Left lung (tissue), 10 donors: ENCODE results near the gene TNFSF15. TPM values are rescaled to one million over a fixed set of nuclear protein-coding genes. Genes with fewer than 3 reads are reported as not detected.

ENCODE experiments used
- ATAC-seq: fragments of 200-7000 bp; cut with Tn5 transposase; one replicate; pipeline ENCODE4 v1.9.1; 2020; ENCODE audit warnings: moderate library complexity
- DNase-seq, 4 donors: peaks; one replicate each; pipeline ENCODE4 v3.0.0-alpha.2; 2013 to 2020
- H3K27ac ChIP-seq, 2 donors: fragments of 200-600 bp; sonication (generic) in 1 of 2; one replicate each; pipeline versions ENCODE4 v1.5.0 to v1.8.0; 2020 to 2021
- H3K27me3 ChIP-seq, 2 donors: fragments of 200-600 bp; sonication (generic) in 1 of 2; one replicate each; pipeline versions ENCODE4 v1.5.0 to v1.8.0; 2020 to 2021
- H3K36me3 ChIP-seq, 2 donors: fragments of 200-600 bp; sonication (generic) in 1 of 2; one replicate each; pipeline versions ENCODE4 v1.5.0 to v1.8.0; 2020 to 2021
- H3K4me1 ChIP-seq, 2 donors: fragments of 200-600 bp; one replicate each; pipeline ENCODE4 v1.8.0; 2021
- H3K4me3 ChIP-seq, 2 donors: fragments of 200-600 bp; sonication (generic) in 1 of 2; one replicate each; pipeline versions ENCODE4 v1.5.0 to v1.8.0; 2020 to 2021; ENCODE audit warnings: mild to moderate bottlenecking in 1 of 2
- H3K9me3 ChIP-seq, 2 donors: fragments of 200-600 bp; sonication (generic) in 1 of 2; one replicate each; pipeline versions ENCODE4 v1.5.0 to v1.8.0; 2020 to 2021
- intact Hi-C, 2 donors: fragments of 100-400 bp; cut with DNase I; formaldehyde crosslinking; loops; one replicate each; pipeline versions ENCODE4 v1.11.2 to v1.14.2; 2022
- polyA plus RNA-seq, 6 donors: library from polyadenylated mRNA; unstranded; fragments of 120-200 nt; gene quantifications; one replicate each; pipeline ENCODE4 v1.2.1, GENCODE V29; 2013; ENCODE audit not compliant: insufficient read length in 6 of 6
- total RNA-seq, 2 donors: library from RNA; stranded (reverse); fragmentation: NEBNext Ultra II Directional; extraction: Animal tissue kit (Norgen Biotek cat#: 25700); gene quantifications; one replicate each; pipeline ENCODE4 v1.2.1, GENCODE V29; 2021
- TF ChIP-seq, protein P1 (sequence below), 2 donors: fragments of 200-600 bp; sonication (generic) in 1 of 2; IDR thresholded peaks; one replicate each; pipeline versions ENCODE4 v1.5.0 to v1.8.0; 2021; ENCODE audit warnings: antibody characterized with exemption in 2 of 2
- donor health status: DM: no; HTN: yes; CAD: no.
- donor health status: DM: no; HTN: no; CAD: no.

The TNFSF15 gene
- total and polyA plus RNA-seq, 8 donors = 9.0 to 22.8 (median 12.8) TPM

DNA sequence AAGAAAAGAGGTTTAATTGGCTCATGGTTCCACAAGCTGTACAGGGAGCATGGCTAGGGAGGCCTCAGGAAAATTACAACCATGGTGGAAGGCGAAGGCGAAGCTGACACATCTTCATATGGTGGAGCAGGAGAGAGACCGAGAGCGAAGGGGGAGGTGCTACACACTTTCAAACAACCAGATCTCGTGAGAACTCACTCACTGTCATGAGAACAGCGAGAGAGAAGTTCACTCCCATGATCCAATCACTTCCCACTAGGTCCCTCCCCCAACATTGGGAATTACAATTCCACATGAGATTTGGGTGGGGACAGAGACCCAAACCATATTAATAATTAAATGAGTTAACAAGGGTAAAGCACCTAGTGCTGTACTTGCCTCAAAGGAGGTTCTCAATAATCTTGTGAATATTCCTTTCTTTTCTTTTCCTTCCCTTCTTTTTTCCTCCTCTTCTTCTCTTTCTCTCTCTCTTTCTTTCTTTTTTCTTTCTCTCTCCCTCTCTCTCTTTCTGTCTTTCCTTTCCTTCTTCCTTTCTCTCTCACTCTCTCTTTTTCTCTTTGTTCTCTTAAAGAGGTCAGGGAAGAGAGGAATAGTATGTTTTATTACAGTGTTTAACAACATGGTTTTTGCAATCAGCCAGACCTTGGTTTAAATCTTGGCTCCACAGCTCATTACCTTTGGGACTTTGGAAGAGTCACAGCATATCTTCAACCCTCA is 29.0 kb downstream of the TNFSF15 start:
- Histone ChIP-seq H3K9me3 (no peaks in the 10 kb centered on the region), H3K4me3 (no peak overlapping the region), H3K27ac (no peak overlapping the region), H3K36me3 (no peaks in the 10 kb centered on the region), H3K4me1 (no peaks in the 10 kb centered on the region), H3K27me3 (no peaks in the 10 kb centered on the region)
- DNase-seq (no peak), ATAC-seq (no peak)
- TF ChIP-seq, protein P1, sequence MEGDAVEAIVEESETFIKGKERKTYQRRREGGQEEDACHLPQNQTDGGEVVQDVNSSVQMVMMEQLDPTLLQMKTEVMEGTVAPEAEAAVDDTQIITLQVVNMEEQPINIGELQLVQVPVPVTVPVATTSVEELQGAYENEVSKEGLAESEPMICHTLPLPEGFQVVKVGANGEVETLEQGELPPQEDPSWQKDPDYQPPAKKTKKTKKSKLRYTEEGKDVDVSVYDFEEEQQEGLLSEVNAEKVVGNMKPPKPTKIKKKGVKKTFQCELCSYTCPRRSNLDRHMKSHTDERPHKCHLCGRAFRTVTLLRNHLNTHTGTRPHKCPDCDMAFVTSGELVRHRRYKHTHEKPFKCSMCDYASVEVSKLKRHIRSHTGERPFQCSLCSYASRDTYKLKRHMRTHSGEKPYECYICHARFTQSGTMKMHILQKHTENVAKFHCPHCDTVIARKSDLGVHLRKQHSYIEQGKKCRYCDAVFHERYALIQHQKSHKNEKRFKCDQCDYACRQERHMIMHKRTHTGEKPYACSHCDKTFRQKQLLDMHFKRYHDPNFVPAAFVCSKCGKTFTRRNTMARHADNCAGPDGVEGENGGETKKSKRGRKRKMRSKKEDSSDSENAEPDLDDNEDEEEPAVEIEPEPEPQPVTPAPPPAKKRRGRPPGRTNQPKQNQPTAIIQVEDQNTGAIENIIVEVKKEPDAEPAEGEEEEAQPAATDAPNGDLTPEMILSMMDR (IDR thresholded peaks at IDR 0.05) = no peak
- intact Hi-C loops = no loop called here

DNA sequence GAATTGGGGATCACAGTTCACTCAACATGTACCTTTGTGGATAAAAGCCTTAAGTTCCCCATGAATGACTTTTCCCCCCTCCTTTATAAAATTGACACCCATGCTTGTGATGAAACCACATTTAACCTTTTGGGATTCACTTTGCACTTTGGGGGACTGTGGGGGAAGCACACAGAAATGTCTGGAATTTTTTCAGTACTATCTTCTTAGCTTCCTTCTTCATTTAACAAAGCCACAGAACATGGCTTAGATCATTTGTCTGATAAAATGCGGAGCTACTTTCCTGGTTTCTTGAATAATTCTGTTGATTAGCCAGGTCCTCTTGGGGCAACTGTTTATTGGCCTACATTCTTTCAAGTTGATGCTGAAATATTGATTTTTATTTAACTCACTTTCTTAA is 29.9 kb downstream of the TNFSF15 start:
- no peaks in the 10 kb centered on the region for H3K36me3 ChIP-seq
- no peak overlapping the region for H3K27ac ChIP-seq
- no peak overlapping the region for H3K4me3 ChIP-seq
- DNase-seq (no peak), ATAC-seq (no peak)
- H3K4me1 ChIP-seq = no peaks in the 10 kb centered on the region
- intact Hi-C loops = no loop called here
- no peaks in the 10 kb centered on the region for H3K27me3 ChIP-seq
- H3K9me3 ChIP-seq = no peaks in the 10 kb centered on the region
- TF ChIP-seq, protein P1 (IDR thresholded peaks at IDR 0.05) = no peak

DNA sequence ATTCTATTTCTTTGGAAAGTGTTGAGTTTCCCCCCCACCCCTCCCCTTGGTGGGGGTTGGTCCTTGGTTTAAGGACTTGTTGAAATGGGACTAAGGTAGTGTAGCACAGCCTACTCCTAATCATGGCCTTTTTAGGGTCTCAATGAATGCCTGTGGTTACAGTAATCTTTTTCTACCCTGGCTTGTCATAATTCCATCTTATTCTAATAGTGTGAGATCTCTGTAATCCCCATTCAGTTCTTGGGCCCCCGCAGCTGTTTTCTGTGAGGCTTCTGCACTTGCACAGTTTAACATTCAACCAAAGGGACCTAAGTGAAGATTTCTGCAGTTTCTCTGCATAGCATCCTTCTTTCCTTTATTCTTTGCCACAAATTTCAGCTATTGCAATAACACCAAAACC is 30.7 kb downstream of the TNFSF15 start:
- Histone ChIP-seq H3K9me3 (no peaks in the 10 kb centered on the region), H3K27ac (no peak overlapping the region), H3K4me1 (no peaks in the 10 kb centered on the region), H3K27me3 (no peaks in the 10 kb centered on the region), H3K36me3 (no peaks in the 10 kb centered on the region), H3K4me3 (no peak overlapping the region)
- intact Hi-C loops = no loop called here
- TF ChIP-seq, protein P1 (IDR thresholded peaks at IDR 0.05) = no peak
- DNase-seq (no peak), ATAC-seq (no peak)

DNA sequence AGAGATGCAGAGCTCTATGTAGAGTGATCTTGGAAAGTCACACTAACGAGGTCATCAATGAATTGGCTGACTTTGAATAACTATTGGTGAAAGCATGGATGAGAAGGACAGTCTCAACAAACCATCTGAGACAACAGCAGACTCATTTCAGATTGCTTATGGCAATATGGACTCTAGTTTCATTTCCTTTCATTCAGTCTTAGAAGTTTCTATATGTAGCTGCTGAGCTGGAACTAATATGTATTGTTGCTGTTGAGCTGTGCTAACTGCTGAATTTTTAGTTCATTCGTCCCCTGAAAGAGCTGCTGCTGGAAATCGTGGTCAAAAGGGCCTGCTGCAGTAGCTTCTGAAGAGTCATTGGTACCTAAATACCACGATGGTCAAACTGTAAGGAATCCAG is 31.3 kb downstream of the TNFSF15 start:
- Histone ChIP-seq H3K36me3 (no peaks in the 10 kb centered on the region), H3K4me1 (no peaks in the 10 kb centered on the region), H3K9me3 (no peaks in the 10 kb centered on the region), H3K27me3 (no peaks in the 10 kb centered on the region), H3K27ac (no peak overlapping the region), H3K4me3 (no peak overlapping the region)
- TF ChIP-seq, protein P1 (IDR thresholded peaks at IDR 0.05) = no peak
- intact Hi-C loops = no loop called here
- DNase-seq (no peak), ATAC-seq (no peak)

DNA sequence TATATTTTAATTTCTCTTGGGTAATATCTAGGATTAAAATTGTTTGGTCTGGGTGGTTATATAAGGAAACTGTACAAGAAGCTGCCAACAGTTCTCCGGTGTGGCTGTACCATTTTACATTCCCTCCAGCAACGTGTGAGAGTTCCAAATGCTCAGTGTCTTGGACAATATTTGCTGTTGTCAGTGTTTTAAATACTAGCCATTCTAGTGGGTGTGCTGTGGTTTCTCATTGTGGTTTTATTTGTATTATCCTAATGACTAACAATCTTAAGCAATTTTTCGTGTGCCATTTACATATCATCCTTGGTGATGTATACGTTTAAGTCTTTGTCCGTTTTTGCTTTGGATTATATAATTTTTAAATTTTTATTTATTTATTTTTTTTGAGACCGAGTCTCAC is 34.0 kb downstream of the TNFSF15 start:
- ATAC-seq (no peak), DNase-seq (no peak)
- no peak overlapping the region for H3K27ac ChIP-seq
- no peaks in the 10 kb centered on the region for H3K36me3 ChIP-seq
- no peaks in the 10 kb centered on the region for H3K4me1 ChIP-seq
- H3K9me3 ChIP-seq = no peaks in the 10 kb centered on the region
- intact Hi-C loops = no loop called here
- H3K27me3 ChIP-seq = no peaks in the 10 kb centered on the region
- H3K4me3 ChIP-seq = no peak overlapping the region
- TF ChIP-seq, protein P1 (IDR thresholded peaks at IDR 0.05) = no peak
